Neural progenitor cell (in vitro differentiated cells): ENCODE results near the gene KRTAP20-3. TPM values are rescaled to one million over a fixed set of nuclear protein-coding genes. Genes with fewer than 3 reads are reported as not detected.

Source experiments
- DNase-seq: peaks from one replicate; pipeline ENCODE4 v3.0.0-alpha.2; 2016; ENCODE audit warnings: low spot score
- H2AFZ ChIP-seq: fragments of 200-600 bp; sonication (generic); replicated peaks from 2 replicates; pipeline ENCODE4 v1.6.1; 2016; ENCODE audit warnings: antibody characterized with exemption
- H3F3A ChIP-seq: fragments of 200-600 bp; sonication (generic); 2 replicates; pipeline ENCODE4 v1.6.1; 2016; ENCODE audit warnings: antibody characterized with exemption, low read depth
- H3K27ac ChIP-seq: fragments of 200-600 bp; sonication (generic); 2 replicates; pipeline ENCODE4 v1.5.1; 2016; ENCODE audit warnings: mild to moderate bottlenecking
- H3K27me3 ChIP-seq: fragments of 200-600 bp; sonication (generic); 2 replicates; pipeline ENCODE4 v1.6.1; 2016; ENCODE audit warnings: mild to moderate bottlenecking, moderate library complexity
- H3K36me3 ChIP-seq: fragments of 200-600 bp; sonication (generic); 2 replicates; pipeline ENCODE4 v1.5.1; 2016
- H3K4me1 ChIP-seq: fragments of 200-600 bp; sonication (generic); 2 replicates; pipeline ENCODE4 v1.6.1; 2016; ENCODE audit warnings: mixed run types
- H3K4me2 ChIP-seq: fragments of 200-600 bp; sonication (generic); 2 replicates; pipeline ENCODE4 v1.6.1; 2016
- H3K4me3 ChIP-seq: fragments of 200-600 bp; sonication (generic); 2 replicates; pipeline ENCODE4 v1.5.1; 2016
- H3K79me2 ChIP-seq: fragments of 200-600 bp; sonication (generic); 2 replicates; pipeline ENCODE4 v1.6.1; 2016; ENCODE audit warnings: low read depth
- H3K9ac ChIP-seq: fragments of 200-600 bp; sonication (generic); 2 replicates; pipeline ENCODE4 v1.6.1; 2016
- H3K9me3 ChIP-seq: fragments of 200-600 bp; sonication (generic); 2 replicates; pipeline ENCODE4 v1.5.1; 2016; ENCODE audit warnings: low read depth
- H4K20me1 ChIP-seq: fragments of 200-600 bp; sonication (generic); 2 replicates; pipeline ENCODE4 v1.6.1; 2016; ENCODE audit warnings: low read depth
- H3K27ac Mint-ChIP-seq: 3 replicates; pipeline ENCODE4 v1.8.0; 2021; ENCODE audit warnings: mixed read lengths
- H3K27me3 Mint-ChIP-seq: 2 replicates; pipeline ENCODE4 v1.8.0; 2022; ENCODE audit warnings: low read depth, mild to moderate bottlenecking, inconsistent platforms, moderate library complexity, mixed read lengths; ENCODE audit not compliant: insufficient read depth
- H3K36me3 Mint-ChIP-seq: 3 replicates; pipeline ENCODE4 v1.8.0; 2021; ENCODE audit warnings: mixed read lengths
- H3K4me1 Mint-ChIP-seq: 3 replicates; pipeline ENCODE4 v1.8.0; 2021; ENCODE audit warnings: mixed read lengths
- H3K4me3 Mint-ChIP-seq: 3 replicates; pipeline ENCODE4 v1.8.0; 2021; ENCODE audit warnings: mild to moderate bottlenecking, moderate library complexity, mixed read lengths
- H3K9me3 Mint-ChIP-seq: 3 replicates; pipeline ENCODE4 v1.8.0; 2020; ENCODE audit warnings: mixed read lengths
- EZH2 ChIP-seq: fragments of 200-600 bp; sonication (generic); IDR thresholded peaks from 2 replicates; pipeline ENCODE4 v1.6.1; 2017; ENCODE audit warnings: antibody characterized with exemption, mild to moderate bottlenecking, moderate library complexity
- EZH2phosphoT487 ChIP-seq: fragments of 200-600 bp; sonication (generic); IDR thresholded peaks from 2 replicates; pipeline ENCODE4 v1.6.1; 2017; ENCODE audit warnings: antibody characterized with exemption
- total RNA-seq: library from RNA; depleted of rRNA; stranded (reverse); fragments of >200 nt; gene quantifications from 2 replicates; pipeline ENCODE4 v1.2.3, GENCODE V29; 2015; ENCODE audit warnings: low replicate concordance
- TF ChIP-seq, protein P1 (sequence below): fragments of 200-600 bp; sonication (generic); IDR thresholded peaks from 2 replicates; pipeline ENCODE4 v1.5.1; 2017; ENCODE audit warnings: antibody characterized with exemption, mild to moderate bottlenecking

Gene KRTAP20-3
- total RNA-seq, 1 donor from 2014 or later = not detected

DNA sequence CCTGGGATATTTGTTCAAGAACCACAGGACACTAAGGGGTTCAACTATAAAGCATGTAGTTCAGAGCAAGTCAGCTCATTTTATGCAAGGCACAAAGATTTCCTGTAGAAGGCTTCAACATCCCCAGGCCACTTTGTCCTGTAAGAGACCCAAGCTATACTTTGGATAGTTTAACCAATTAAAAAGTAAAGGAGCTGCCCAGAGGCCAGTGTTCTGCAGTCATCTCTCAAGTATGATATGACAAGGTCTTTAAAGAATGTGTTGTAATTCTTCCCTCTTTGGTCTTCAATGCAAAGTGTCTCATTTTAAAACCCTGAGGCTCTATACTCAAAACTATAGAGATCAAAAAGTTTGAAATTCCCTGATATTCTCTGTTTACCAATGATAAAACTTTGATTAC is 34.1 kb downstream of the KRTAP20-3 start:
- no peak overlapping the region for H3K27ac Mint-ChIP-seq
- Histone ChIP-seq H3K4me2 (no peak overlapping the region), H3K79me2 (no peaks in the 10 kb centered on the region), H3F3A (no peaks in the 10 kb centered on the region), H3K9ac (no peak overlapping the region), H3K36me3 (no peaks in the 10 kb centered on the region), H3K4me1 (no peaks in the 10 kb centered on the region), H3K4me3 (no peak overlapping the region), H3K9me3 (no peaks in the 10 kb centered on the region), H3K27ac (no peak overlapping the region), H2AFZ (no peak overlapping the region), H3K27me3 (no peaks in the 10 kb centered on the region), H4K20me1 (no peaks in the 10 kb centered on the region)
- TF ChIP-seq EZH2 = no peak
- TF ChIP-seq EZH2phosphoT487 = no peak
- TF ChIP-seq, protein P1, sequence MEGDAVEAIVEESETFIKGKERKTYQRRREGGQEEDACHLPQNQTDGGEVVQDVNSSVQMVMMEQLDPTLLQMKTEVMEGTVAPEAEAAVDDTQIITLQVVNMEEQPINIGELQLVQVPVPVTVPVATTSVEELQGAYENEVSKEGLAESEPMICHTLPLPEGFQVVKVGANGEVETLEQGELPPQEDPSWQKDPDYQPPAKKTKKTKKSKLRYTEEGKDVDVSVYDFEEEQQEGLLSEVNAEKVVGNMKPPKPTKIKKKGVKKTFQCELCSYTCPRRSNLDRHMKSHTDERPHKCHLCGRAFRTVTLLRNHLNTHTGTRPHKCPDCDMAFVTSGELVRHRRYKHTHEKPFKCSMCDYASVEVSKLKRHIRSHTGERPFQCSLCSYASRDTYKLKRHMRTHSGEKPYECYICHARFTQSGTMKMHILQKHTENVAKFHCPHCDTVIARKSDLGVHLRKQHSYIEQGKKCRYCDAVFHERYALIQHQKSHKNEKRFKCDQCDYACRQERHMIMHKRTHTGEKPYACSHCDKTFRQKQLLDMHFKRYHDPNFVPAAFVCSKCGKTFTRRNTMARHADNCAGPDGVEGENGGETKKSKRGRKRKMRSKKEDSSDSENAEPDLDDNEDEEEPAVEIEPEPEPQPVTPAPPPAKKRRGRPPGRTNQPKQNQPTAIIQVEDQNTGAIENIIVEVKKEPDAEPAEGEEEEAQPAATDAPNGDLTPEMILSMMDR = no peak
- H3K36me3 Mint-ChIP-seq = no peaks in the 10 kb centered on the region
- DNase-seq = no peak
- H3K4me3 Mint-ChIP-seq = no peak overlapping the region
- no peaks in the 10 kb centered on the region for H3K9me3 Mint-ChIP-seq
- H3K27me3 Mint-ChIP-seq = no peaks in the 10 kb centered on the region
- H3K4me1 Mint-ChIP-seq = no peaks in the 10 kb centered on the region

DNA sequence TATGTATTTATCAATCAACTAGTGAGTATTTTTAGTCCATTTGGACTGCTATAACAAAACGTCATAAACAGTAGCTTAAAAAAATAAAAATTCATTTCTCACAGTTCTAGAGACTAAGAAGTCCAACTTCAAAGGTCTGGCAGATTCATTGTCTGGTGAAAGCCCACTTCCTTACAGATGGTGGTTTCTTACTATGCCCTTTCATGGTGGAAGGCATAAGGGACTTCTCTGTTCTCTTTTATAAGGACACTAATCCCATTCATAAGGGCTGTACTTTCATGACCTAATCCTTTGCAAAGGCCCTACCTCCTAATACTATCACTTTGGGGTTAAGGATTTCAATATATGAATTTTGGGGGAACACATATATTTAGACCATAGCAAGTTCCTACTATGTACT is 37.9 kb downstream of the KRTAP20-3 start:
- no peak overlapping the region for H3K9ac ChIP-seq
- no peaks in the 10 kb centered on the region for H3K9me3 Mint-ChIP-seq
- no peak for DNase-seq
- H3K36me3 Mint-ChIP-seq = no peaks in the 10 kb centered on the region
- TF ChIP-seq, protein P1 = no peak
- TF ChIP-seq EZH2phosphoT487 (no peak), EZH2 (no peak)
- H3K36me3 ChIP-seq = no peaks in the 10 kb centered on the region
- peaks cover 2% of the 10 kb centered on the region for H3K27me3 Mint-ChIP-seq
- no peak overlapping the region for H3K27ac ChIP-seq
- no peak overlapping the region for H3K4me2 ChIP-seq
- no peaks in the 10 kb centered on the region for H3K4me1 ChIP-seq
- no peaks in the 10 kb centered on the region for H3F3A ChIP-seq
- H3K27ac Mint-ChIP-seq = no peak overlapping the region
- H3K79me2 ChIP-seq = no peaks in the 10 kb centered on the region
- H3K27me3 ChIP-seq = no peaks in the 10 kb centered on the region
- H3K4me3 Mint-ChIP-seq = no peak overlapping the region
- H3K4me1 Mint-ChIP-seq = no peaks in the 10 kb centered on the region
- H2AFZ ChIP-seq = no peak overlapping the region
- H3K4me3 ChIP-seq = no peak overlapping the region
- H3K9me3 ChIP-seq = no peaks in the 10 kb centered on the region
- H4K20me1 ChIP-seq = no peaks in the 10 kb centered on the region

DNA sequence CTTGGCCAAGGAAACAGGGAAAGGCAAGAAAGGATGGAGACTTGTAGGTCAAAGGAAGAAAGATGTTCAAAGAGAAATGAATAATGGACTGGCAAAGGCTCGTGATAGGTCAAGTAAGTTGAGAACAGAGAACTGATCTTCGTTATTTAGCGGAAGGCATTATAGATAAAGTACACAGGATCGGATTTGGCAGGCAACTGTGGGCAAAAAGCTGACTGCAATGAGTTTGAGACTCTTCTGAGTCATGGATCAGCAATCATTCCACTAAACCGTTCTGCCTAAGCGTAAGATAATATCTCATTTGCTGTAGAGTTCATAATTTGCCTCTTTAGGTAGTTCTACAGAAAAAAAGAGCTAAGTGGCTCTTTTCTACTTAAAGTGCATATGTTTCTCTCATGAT is 41.8 kb downstream of the KRTAP20-3 start:
- no peak overlapping the region for H3K9ac ChIP-seq
- H3F3A ChIP-seq = no peaks in the 10 kb centered on the region
- H3K27ac Mint-ChIP-seq = no peak overlapping the region
- TF ChIP-seq EZH2 (no peak), EZH2phosphoT487 (no peak)
- TF ChIP-seq, protein P1 = no peak
- H3K27me3 Mint-ChIP-seq = peaks cover 2% of the 10 kb centered on the region
- H3K36me3 ChIP-seq = no peaks in the 10 kb centered on the region
- no peaks in the 10 kb centered on the region for H3K9me3 Mint-ChIP-seq
- no peak for DNase-seq
- no peaks in the 10 kb centered on the region for H3K27me3 ChIP-seq
- H3K4me3 Mint-ChIP-seq = no peak overlapping the region
- no peaks in the 10 kb centered on the region for H3K9me3 ChIP-seq
- no peaks in the 10 kb centered on the region for H4K20me1 ChIP-seq
- no peak overlapping the region for H3K27ac ChIP-seq
- no peak overlapping the region for H2AFZ ChIP-seq
- no peak overlapping the region for H3K4me3 ChIP-seq
- no peaks in the 10 kb centered on the region for H3K79me2 ChIP-seq
- H3K4me2 ChIP-seq = no peak overlapping the region
- H3K4me1 Mint-ChIP-seq = no peaks in the 10 kb centered on the region
- H3K36me3 Mint-ChIP-seq = no peaks in the 10 kb centered on the region
- H3K4me1 ChIP-seq = no peaks in the 10 kb centered on the region

DNA sequence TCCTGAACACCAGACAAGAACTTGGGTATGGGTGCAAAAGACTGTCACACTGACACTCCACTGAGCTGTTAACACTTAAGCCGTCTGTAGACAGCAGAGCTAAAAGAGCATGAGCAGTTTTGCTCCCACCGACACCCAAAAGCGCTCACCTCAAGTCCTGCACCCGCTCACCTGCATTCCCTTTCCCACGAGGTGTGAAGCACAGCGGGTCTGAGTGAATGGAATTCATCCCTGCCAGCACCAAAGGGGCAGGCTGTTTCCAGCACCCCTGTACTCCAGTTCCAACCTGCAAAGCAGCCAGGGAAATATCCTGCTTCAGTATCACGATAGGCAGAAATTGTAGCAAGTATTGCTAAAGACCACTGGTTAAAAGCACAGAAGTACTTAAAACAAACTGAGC is 47.2 kb downstream of the KRTAP20-3 start:
- Mint-ChIP-seq H3K36me3 (no peaks in the 10 kb centered on the region), H3K4me1 (no peaks in the 10 kb centered on the region), H3K9me3 (no peaks in the 10 kb centered on the region), H3K27ac (no peak overlapping the region), H3K4me3 (no peak overlapping the region), H3K27me3 (peaks cover 4% of the 10 kb centered on the region)
- TF ChIP-seq, protein P1 = no peak
- TF ChIP-seq EZH2phosphoT487 = no peak
- TF ChIP-seq EZH2 = no peak
- Histone ChIP-seq H3F3A (no peaks in the 10 kb centered on the region), H3K4me1 (no peaks in the 10 kb centered on the region), H2AFZ (no peak overlapping the region), H3K27me3 (no peaks in the 10 kb centered on the region), H3K27ac (no peak overlapping the region), H3K36me3 (no peaks in the 10 kb centered on the region), H3K4me2 (no peak overlapping the region), H4K20me1 (no peaks in the 10 kb centered on the region), H3K79me2 (no peaks in the 10 kb centered on the region), H3K9ac (no peak overlapping the region), H3K4me3 (no peak overlapping the region), H3K9me3 (peaks cover 1% of the 10 kb centered on the region)
- no peak for DNase-seq
